CD4-positive, alpha-beta T cell (primary cell): ENCODE results near the gene FYCO1. TPM values are rescaled to one million over a fixed set of nuclear protein-coding genes. Genes with fewer than 3 reads are reported as not detected.
A peak's percentile ranks its signal among the peaks of the same experiment; 100 is the strongest.

Source experiments
- ATAC-seq: fragments of 200-7000 bp; cut with Tn5 transposase; one replicate; pipeline ENCODE4 v1.10.0; 2022; ENCODE audit warnings: mild to moderate bottlenecking; ENCODE audit not compliant: poor library complexity
- CTCF ChIA-PET: fragments of 350-600 bp; sonication (Branson Sonifier 250); formaldehyde crosslinking; loops from one replicate; lab custom pipeline; 2021; ENCODE audit warnings: antibody characterized with exemption, inconsistent platforms; lab: Charles Lee
- POLR2A ChIA-PET: fragments of 350-600 bp; sonication (Branson Sonifier 250); formaldehyde crosslinking; loops from one replicate; lab custom pipeline; 2021; ENCODE audit warnings: antibody characterized with exemption, inconsistent platforms; lab: Charles Lee
- DNase-seq, 14 experiments: peaks; one replicate each; pipeline ENCODE4 v3.0.0-alpha.2; 2013 to 2020; ENCODE audit warnings: mixed read lengths in 2 of 14
- H3K27ac ChIP-seq, 2 donors: one replicate each; pipeline versions ENCODE4 v1.5.1 to v1.7.0; 2013; ENCODE audit warnings: low read length in 2 of 2, low read depth in 1 of 2, mild to moderate bottlenecking in 1 of 2
- H3K27me3 ChIP-seq, 2 experiments: 1 replicate in 1 of 2; 2 replicates in 1 of 2; pipeline versions ENCODE4 v1.6.1 to v1.7.0; 2013; ENCODE audit warnings: low read length in 2 of 2, control low read depth in 1 of 2, mild to moderate bottlenecking in 1 of 2, moderate library complexity in 1 of 2; ENCODE audit not compliant: insufficient read depth in 2 of 2, control insufficient read depth in 1 of 2
- H3K36me3 ChIP-seq: one replicate; pipeline ENCODE4 v1.6.1; 2013; ENCODE audit warnings: low read length, control low read depth; ENCODE audit not compliant: insufficient read depth
- H3K4me1 ChIP-seq: one replicate; pipeline ENCODE4 v1.6.1; 2013; ENCODE audit warnings: low read length, control low read depth; ENCODE audit not compliant: insufficient read depth
- H3K4me3 ChIP-seq: one replicate; pipeline ENCODE4 v1.5.1; 2013; ENCODE audit warnings: mild to moderate bottlenecking, low read length, moderate library complexity
- H3K9me3 ChIP-seq, 2 experiments: 1 replicate in 1 of 2; 2 replicates in 1 of 2; pipeline versions ENCODE4 v1.6.1 to v1.7.0; 2013; ENCODE audit warnings: low read length in 2 of 2, mild to moderate bottlenecking in 2 of 2, control low read depth in 1 of 2, moderate library complexity in 1 of 2; ENCODE audit not compliant: control insufficient read depth in 1 of 2, insufficient read depth in 1 of 2
- H3K27ac Mint-ChIP-seq: one replicate; pipeline ENCODE4 v1.8.0; 2020; ENCODE audit warnings: mixed read lengths
- H3K27me3 Mint-ChIP-seq: one replicate; pipeline ENCODE4 v1.8.0; 2021; ENCODE audit warnings: mixed read lengths
- H3K36me3 Mint-ChIP-seq: one replicate; pipeline ENCODE4 v1.8.0; 2021; ENCODE audit warnings: low read depth, mixed read lengths
- H3K4me1 Mint-ChIP-seq: one replicate; pipeline ENCODE4 v1.8.0; 2021; ENCODE audit warnings: low read depth, mixed read lengths
- H3K4me3 Mint-ChIP-seq: one replicate; pipeline ENCODE4 v1.8.0; 2020; ENCODE audit warnings: mild to moderate bottlenecking, mixed read lengths
- H3K9me3 Mint-ChIP-seq: one replicate; pipeline ENCODE4 v1.8.0; 2020; ENCODE audit warnings: mixed read lengths
- intact Hi-C, 2 experiments: fragments of 100-400 bp; cut with DNase I in 1 of 2; cut with micrococcal nuclease in 1 of 2; formaldehyde crosslinking; loops; one replicate each; pipeline versions ENCODE4 v1.15.1 to v1.9.0; 2023 to 2025; cut with DNase I, micrococcal nuclease
- total RNA-seq, 174 experiments: library from RNA in 2 of 174; stranded (reverse) in 2 of 174; gene quantifications; one replicate each; pipeline ENCODE4 v1.2.3 and lab custom pipeline; 2021 to 2026
- TF ChIP-seq, protein P1 (sequence below): fragments of 200-600 bp; IDR thresholded peaks from one replicate; pipeline ENCODE4 v1.8.0; 2022; ENCODE audit warnings: antibody characterized with exemption, mild to moderate bottlenecking

The FYCO1 gene
- total RNA-seq, 2 experiments from 2014 or later: 17.4 to 20.1 TPM

DNA sequence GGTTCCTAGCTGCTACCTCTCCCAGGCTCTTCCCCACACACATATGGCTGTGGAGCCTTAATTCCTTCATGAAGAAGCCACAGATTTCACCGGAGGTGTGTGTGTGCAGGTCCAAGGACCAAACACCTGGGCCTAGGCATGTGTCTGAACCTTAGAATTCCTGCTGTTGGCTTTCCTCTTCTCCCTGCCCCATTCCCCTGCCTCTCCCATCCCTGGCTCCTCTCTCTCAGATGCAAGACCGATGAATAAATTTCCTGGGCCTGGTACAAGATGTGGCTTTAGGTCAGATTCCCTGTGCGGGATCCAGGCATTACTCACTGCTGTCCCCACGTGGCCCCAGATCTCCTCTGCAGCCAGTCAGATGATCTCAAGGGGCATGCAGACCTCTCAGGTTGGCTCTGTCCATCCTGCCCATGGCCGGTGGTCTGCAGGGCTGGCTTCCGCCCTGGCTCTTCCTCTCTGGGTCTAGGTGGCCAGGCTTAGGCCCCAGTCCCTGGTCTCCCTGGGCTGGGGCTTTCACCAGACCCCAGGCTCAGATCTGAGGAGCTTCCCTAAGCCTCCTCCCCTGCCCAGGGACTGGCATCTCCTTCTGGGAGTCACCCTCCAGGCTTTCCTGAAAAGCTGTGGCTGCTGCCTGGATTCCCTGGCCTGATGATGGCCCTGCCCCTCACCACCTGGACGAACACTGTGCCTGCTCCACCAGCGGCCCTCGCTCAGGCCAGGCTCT, 88.8 kb downstream of the FYCO1 start:
- H3K9me3 Mint-ChIP-seq: no peaks in the 10 kb centered on the region
- no peaks in the 10 kb centered on the region for H3K9me3 ChIP-seq
- no peak overlapping the region for H3K4me3 Mint-ChIP-seq
- TF ChIP-seq, protein P1, sequence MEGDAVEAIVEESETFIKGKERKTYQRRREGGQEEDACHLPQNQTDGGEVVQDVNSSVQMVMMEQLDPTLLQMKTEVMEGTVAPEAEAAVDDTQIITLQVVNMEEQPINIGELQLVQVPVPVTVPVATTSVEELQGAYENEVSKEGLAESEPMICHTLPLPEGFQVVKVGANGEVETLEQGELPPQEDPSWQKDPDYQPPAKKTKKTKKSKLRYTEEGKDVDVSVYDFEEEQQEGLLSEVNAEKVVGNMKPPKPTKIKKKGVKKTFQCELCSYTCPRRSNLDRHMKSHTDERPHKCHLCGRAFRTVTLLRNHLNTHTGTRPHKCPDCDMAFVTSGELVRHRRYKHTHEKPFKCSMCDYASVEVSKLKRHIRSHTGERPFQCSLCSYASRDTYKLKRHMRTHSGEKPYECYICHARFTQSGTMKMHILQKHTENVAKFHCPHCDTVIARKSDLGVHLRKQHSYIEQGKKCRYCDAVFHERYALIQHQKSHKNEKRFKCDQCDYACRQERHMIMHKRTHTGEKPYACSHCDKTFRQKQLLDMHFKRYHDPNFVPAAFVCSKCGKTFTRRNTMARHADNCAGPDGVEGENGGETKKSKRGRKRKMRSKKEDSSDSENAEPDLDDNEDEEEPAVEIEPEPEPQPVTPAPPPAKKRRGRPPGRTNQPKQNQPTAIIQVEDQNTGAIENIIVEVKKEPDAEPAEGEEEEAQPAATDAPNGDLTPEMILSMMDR: no peak
- H3K27me3 ChIP-seq: no peaks in the 10 kb centered on the region
- peaks cover 42% of the 10 kb centered on the region for H3K4me1 Mint-ChIP-seq
- no peaks in the 10 kb centered on the region for H3K36me3 ChIP-seq
- H3K36me3 Mint-ChIP-seq: no peaks in the 10 kb centered on the region
- no peaks in the 10 kb centered on the region for H3K27me3 Mint-ChIP-seq
- ChIA-PET CTCF (no interaction called here), POLR2A (interaction anchor here (2.0 kb wide), 1 partner anchor 65 kb away, joined by 9 read pairs; the partner anchor contains the start of gene LZTFL1)
- peaks cover 47% of the 10 kb centered on the region for H3K4me1 ChIP-seq
- DNase-seq (no peak), ATAC-seq (no peak)
- H3K4me3 ChIP-seq: no peak overlapping the region
- H3K27ac ChIP-seq: no peak overlapping the region
- peak overlapping the region; percentile 40 for H3K27ac Mint-ChIP-seq
- intact Hi-C loops: no loop called here

DNA sequence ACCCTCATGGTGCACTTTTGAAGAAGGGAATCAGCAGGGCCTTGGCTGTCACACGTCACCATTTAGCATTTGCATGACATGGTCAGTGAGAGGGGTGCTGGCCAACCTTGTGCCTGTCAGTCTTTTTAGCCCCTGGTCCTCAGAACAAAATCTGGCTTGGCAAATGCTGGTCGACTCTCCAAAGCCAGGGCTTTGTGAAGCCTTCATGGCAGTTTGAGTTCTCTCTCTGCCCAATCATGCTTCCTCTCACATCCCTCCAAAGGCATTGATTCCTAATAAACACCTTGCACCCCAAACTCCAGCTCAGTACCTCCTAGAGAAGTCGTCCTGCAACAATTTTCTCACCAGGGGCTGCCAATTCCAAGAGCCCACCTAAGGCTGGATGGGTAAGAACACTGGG, 89.9 kb downstream of the FYCO1 start:
- DNase-seq: no peak
- H3K27ac ChIP-seq: no peak overlapping the region
- Mint-ChIP-seq H3K4me3 (no peak overlapping the region), H3K4me1 (peaks cover 37% of the 10 kb centered on the region), H3K9me3 (no peaks in the 10 kb centered on the region), H3K27me3 (no peaks in the 10 kb centered on the region), H3K27ac (no peak overlapping the region), H3K36me3 (no peaks in the 10 kb centered on the region)
- POLR2A ChIA-PET: no interaction called here
- H3K36me3 ChIP-seq: no peaks in the 10 kb centered on the region
- TF ChIP-seq, protein P1: no peak
- no peak overlapping the region for H3K4me3 ChIP-seq
- peaks cover 36% of the 10 kb centered on the region for H3K4me1 ChIP-seq
- H3K27me3 ChIP-seq: no peaks in the 10 kb centered on the region
- CTCF ChIA-PET: interaction anchor here (0.8 kb wide), 1 partner anchor 11 kb away, joined by 3 read pairs; no protein-coding TSS in a partner anchor
- no peaks in the 10 kb centered on the region for H3K9me3 ChIP-seq
- no peak for ATAC-seq
- intact Hi-C loops: no loop called here

GRCh38 chr3:45904931-45905330, 90.7 kb downstream of the FYCO1 start:
- no peak for ATAC-seq
- Mint-ChIP-seq H3K4me1 (peaks cover 33% of the 10 kb centered on the region), H3K4me3 (no peak overlapping the region), H3K27ac (no peak overlapping the region), H3K27me3 (no peaks in the 10 kb centered on the region), H3K9me3 (no peaks in the 10 kb centered on the region), H3K36me3 (no peaks in the 10 kb centered on the region)
- intact Hi-C loops: no loop called here
- peaks cover 31% of the 10 kb centered on the region for H3K4me1 ChIP-seq
- CTCF ChIA-PET: no interaction called here
- no peak overlapping the region for H3K4me3 ChIP-seq
- no peak overlapping the region for H3K27ac ChIP-seq
- DNase-seq: no peak
- TF ChIP-seq, protein P1: no peak
- H3K27me3 ChIP-seq: no peaks in the 10 kb centered on the region
- no peaks in the 10 kb centered on the region for H3K9me3 ChIP-seq
- POLR2A ChIA-PET: interaction anchor here (1.0 kb wide), 1 partner anchor 10 kb away, joined by 4 read pairs; no protein-coding TSS in a partner anchor
- no peaks in the 10 kb centered on the region for H3K36me3 ChIP-seq
